ENCODE results near the gene CARD18. TPM values are rescaled to one million over a fixed set of nuclear protein-coding genes. Genes with fewer than 3 reads are reported as not detected.
"Not testable (repeated sequence)": the region's sequence is repeated elsewhere in the genome, so short reads cannot be mapped to it uniquely, and the experiment has no call there.

CARD18 gene
- total and polyA plus RNA-seq, 8 donors: 0.23 TPM; not detected in 7

- no peaks in the 10 kb centered on the region for H3K9me3 ChIP-seq
- no peaks in the 10 kb centered on the region for H3K36me3 ChIP-seq
- intact Hi-C loops (cut with DNase I; ENCODE audit: low total_unique reads): no loop called here
- H3K27me3 ChIP-seq: no peaks in the 10 kb centered on the region
- H3K4me3 ChIP-seq: no peak overlapping the region
- WGBS, 5 donors: 53 to 68% (median 64%) methylated on average over 1 of the region's 1 CpG
- no peak overlapping the region for H3K27ac ChIP-seq
- no peaks in the 10 kb centered on the region for H3K4me1 ChIP-seq
- no peak for DNase-seq
- no peak for TF ChIP-seq POLR2A (IDR thresholded peaks at IDR 0.05)
- TF ChIP-seq EP300 (IDR thresholded peaks at IDR 0.05): no peak
- no peak for TF ChIP-seq POLR2AphosphoS5 (IDR thresholded peaks at IDR 0.05)
- no peak for TF ChIP-seq CTCF (IDR thresholded peaks at IDR 0.05)
These were observed 35.3 kb downstream of the CARD18 start for GRCh38 chr11:105104292-105104691.

- no peak overlapping the region for H3K27ac ChIP-seq
- H3K9me3 ChIP-seq: no peaks in the 10 kb centered on the region
- H3K4me3 ChIP-seq: no peak overlapping the region
- intact Hi-C loops (cut with DNase I; ENCODE audit: low total_unique reads): no loop called here
- TF ChIP-seq POLR2A (IDR thresholded peaks at IDR 0.05) (no peak), EP300 (IDR thresholded peaks at IDR 0.05) (no peak), CTCF (IDR thresholded peaks at IDR 0.05) (no peak), POLR2AphosphoS5 (IDR thresholded peaks at IDR 0.05) (no peak)
- DNase-seq: no peak
- H3K4me1 ChIP-seq: no peaks in the 10 kb centered on the region
- H3K36me3 ChIP-seq: no peaks in the 10 kb centered on the region
- H3K27me3 ChIP-seq: no peaks in the 10 kb centered on the region
These were observed 36.2 kb downstream of the CARD18 start for GRCh38 chr11:105103336-105103735.

GRCh38 chr11:105102079-105102581 is 37.4 kb downstream of the CARD18 start:
- H3K4me3 ChIP-seq; DNase-seq; H3K9me3 ChIP-seq; H3K36me3 ChIP-seq; H3K4me1 ChIP-seq; H3K27ac ChIP-seq; H3K27me3 ChIP-seq; intact Hi-C loops (cut with DNase I; ENCODE audit: low total_unique reads): not testable (repeated sequence)
- WGBS, 5 donors: 81 to 100% (median 90%) methylated on average over 1 to 3 of the region's 3 CpGs

GRCh38 chr11:105100981-105101630 is 38.5 kb downstream of the CARD18 start:
- Histone ChIP-seq H3K4me3 (no peak overlapping the region), H3K36me3 (no peaks in the 10 kb centered on the region), H3K27me3 (no peaks in the 10 kb centered on the region), H3K9me3 (no peaks in the 10 kb centered on the region), H3K27ac (peak overlapping the region in 1 of 5 donors; percentile 4), H3K4me1 (no peaks in the 10 kb centered on the region)
- intact Hi-C loops (cut with DNase I; ENCODE audit: low total_unique reads): no loop called here
- WGBS, 5 donors: 64 to 89% (median 79%) methylated on average over 2 of the region's 2 CpGs
- TF ChIP-seq POLR2A (IDR thresholded peaks at IDR 0.05) (no peak), POLR2AphosphoS5 (IDR thresholded peaks at IDR 0.05) (no peak), CTCF (IDR thresholded peaks at IDR 0.05) (no peak), EP300 (IDR thresholded peaks at IDR 0.05) (no peak)
- no peak for DNase-seq

GRCh38 chr11:105100206-105100605 is 39.4 kb downstream of the CARD18 start:
- Histone ChIP-seq H3K9me3 (no peaks in the 10 kb centered on the region), H3K27me3 (no peaks in the 10 kb centered on the region), H3K4me3 (no peak overlapping the region), H3K27ac (no peak overlapping the region), H3K36me3 (no peaks in the 10 kb centered on the region), H3K4me1 (no peaks in the 10 kb centered on the region)
- intact Hi-C loops (cut with DNase I; ENCODE audit: low total_unique reads): no loop called here
- no peak for DNase-seq
- WGBS, 5 donors: 60 to 79% (median 74%) methylated on average over 7 of the region's 7 CpGs
- TF ChIP-seq EP300 (IDR thresholded peaks at IDR 0.05) (no peak), POLR2A (IDR thresholded peaks at IDR 0.05) (no peak), POLR2AphosphoS5 (IDR thresholded peaks at IDR 0.05) (no peak), CTCF (IDR thresholded peaks at IDR 0.05) (no peak)

GRCh38 chr11:105099594-105099993 is 40.0 kb downstream of the CARD18 start:
- H3K27me3 ChIP-seq; H3K36me3 ChIP-seq; H3K9me3 ChIP-seq; intact Hi-C loops (cut with DNase I; ENCODE audit: low total_unique reads); H3K4me3 ChIP-seq; H3K4me1 ChIP-seq; DNase-seq; H3K27ac ChIP-seq: not testable (repeated sequence)
- WGBS, 5 donors: 81 to 99% (median 90%) methylated on average over 2 of the region's 2 CpGs
